ENCODE results near the gene TTC24. TPM values are rescaled to one million over a fixed set of nuclear protein-coding genes. Genes with fewer than 3 reads are reported as not detected.

TTC24 gene
- total and polyA plus RNA-seq, 2 experiments from 2014 or later = not detected

DNA sequence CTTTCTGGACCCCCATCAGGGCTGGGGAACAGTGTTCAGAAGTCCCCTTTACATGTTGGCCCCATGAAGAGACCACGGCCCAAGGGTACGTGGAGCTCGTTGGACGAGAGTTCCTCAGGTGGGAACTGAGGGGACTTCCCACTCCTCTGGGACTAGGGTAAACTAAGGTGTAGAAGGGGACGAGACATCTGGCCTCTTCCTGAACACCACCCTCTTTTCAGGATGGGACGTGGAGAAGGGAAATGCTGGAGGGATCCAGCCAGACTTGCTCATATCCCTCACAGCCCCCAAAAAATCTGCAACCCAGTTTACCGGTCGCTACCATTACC lies 14.1 kb downstream of the TTC24 start (continued):
- TF ChIP-seq, protein P1, sequence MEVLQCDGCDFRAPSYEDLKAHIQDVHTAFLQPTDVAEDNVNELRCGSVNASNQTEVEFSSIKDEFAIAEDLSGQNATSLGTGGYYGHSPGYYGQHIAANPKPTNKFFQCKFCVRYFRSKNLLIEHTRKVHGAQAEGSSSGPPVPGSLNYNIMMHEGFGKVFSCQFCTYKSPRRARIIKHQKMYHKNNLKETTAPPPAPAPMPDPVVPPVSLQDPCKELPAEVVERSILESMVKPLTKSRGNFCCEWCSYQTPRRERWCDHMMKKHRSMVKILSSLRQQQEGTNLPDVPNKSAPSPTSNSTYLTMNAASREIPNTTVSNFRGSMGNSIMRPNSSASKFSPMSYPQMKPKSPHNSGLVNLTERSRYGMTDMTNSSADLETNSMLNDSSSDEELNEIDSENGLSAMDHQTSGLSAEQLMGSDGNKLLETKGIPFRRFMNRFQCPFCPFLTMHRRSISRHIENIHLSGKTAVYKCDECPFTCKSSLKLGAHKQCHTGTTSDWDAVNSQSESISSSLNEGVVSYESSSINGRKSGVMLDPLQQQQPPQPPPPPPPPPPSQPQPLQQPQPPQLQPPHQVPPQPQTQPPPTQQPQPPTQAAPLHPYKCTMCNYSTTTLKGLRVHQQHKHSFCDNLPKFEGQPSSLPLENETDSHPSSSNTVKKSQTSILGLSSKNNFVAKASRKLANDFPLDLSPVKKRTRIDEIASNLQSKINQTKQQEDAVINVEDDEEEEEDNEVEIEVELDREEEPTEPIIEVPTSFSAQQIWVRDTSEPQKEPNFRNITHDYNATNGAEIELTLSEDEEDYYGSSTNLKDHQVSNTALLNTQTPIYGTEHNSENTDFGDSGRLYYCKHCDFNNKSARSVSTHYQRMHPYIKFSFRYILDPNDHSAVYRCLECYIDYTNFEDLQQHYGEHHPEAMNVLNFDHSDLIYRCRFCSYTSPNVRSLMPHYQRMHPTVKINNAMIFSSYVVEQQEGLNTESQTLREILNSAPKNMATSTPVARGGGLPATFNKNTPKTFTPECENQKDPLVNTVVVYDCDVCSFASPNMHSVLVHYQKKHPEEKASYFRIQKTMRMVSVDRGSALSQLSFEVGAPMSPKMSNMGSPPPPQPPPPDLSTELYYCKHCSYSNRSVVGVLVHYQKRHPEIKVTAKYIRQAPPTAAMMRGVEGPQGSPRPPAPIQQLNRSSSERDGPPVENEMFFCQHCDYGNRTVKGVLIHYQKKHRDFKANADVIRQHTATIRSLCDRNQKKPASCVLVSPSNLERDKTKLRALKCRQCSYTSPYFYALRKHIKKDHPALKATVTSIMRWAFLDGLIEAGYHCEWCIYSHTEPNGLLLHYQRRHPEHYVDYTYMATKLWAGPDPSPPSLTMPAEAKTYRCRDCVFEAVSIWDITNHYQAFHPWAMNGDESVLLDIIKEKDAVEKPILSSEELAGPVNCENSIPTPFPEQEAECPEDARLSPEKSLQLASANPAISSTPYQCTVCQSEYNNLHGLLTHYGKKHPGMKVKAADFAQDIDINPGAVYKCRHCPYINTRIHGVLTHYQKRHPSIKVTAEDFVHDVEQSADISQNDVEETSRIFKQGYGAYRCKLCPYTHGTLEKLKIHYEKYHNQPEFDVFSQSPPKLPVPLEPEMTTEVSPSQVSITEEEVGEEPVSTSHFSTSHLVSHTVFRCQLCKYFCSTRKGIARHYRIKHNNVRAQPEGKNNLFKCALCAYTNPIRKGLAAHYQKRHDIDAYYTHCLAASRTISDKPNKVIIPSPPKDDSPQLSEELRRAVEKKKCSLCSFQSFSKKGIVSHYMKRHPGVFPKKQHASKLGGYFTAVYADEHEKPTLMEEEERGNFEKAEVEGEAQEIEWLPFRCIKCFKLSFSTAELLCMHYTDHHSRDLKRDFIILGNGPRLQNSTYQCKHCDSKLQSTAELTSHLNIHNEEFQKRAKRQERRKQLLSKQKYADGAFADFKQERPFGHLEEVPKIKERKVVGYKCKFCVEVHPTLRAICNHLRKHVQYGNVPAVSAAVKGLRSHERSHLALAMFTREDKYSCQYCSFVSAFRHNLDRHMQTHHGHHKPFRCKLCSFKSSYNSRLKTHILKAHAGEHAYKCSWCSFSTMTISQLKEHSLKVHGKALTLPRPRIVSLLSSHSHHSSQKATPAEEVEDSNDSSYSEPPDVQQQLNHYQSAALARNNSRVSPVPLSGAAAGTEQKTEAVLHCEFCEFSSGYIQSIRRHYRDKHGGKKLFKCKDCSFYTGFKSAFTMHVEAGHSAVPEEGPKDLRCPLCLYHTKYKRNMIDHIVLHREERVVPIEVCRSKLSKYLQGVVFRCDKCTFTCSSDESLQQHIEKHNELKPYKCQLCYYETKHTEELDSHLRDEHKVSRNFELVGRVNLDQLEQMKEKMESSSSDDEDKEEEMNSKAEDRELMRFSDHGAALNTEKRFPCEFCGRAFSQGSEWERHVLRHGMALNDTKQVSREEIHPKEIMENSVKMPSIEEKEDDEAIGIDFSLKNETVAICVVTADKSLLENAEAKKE (CRISPR knock-in tag; IDR thresholded peaks at IDR 0.05) = no peak
- no peak for TF ChIP-seq POLR2AphosphoS5 (IDR thresholded peaks at IDR 0.05; ENCODE audit: low read depth)
- TF ChIP-seq JUNB (IDR thresholded peaks at IDR 0.05; ENCODE audit: unreplicated experiment) = no peak

DNA sequence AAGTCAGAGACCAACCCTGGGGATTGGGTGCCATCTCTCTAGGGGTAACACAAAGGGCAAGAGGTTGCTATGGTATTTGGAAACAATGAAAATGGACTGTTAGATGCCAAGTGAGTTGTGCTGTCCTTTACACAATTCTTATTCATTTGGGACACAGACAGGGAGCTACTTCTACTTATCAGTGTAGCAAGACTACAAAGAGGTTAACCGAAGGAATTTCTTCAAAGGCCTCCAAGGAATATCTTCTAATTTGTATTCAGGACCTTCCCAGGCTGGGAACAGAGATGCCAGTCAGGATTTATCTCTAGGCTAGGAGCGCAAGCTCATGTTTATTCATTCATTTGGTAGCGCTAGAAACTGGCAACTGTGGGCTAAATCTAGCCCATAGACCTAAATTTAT lies 14.7 kb downstream of the TTC24 start:
- no peak overlapping the region for H2AFZ ChIP-seq
- peaks cover 6% of the 10 kb centered on the region for H3K79me2 ChIP-seq (replicated peaks; ENCODE audit: insufficient read depth)
- H3K36me3 ChIP-seq (ENCODE audit: insufficient read depth) = peaks cover 21% of the 10 kb centered on the region
- Mint-ChIP-seq H3K36me3 (ENCODE audit: low read depth) (peaks cover 66% of the 10 kb centered on the region), H3K4me3 (no peak overlapping the region), H3K27ac (no peak overlapping the region), H3K9me3 (no peaks in the 10 kb centered on the region), H3K27me3 (ENCODE audit: insufficient read depth, low read depth, poor library complexity) (peaks cover 4% of the 10 kb centered on the region), H3K4me1 (peaks cover 17% of the 10 kb centered on the region)
- H3K27me3 ChIP-seq (ENCODE audit: insufficient read depth) = no peaks in the 10 kb centered on the region
- H3K4me1 ChIP-seq (ENCODE audit: insufficient read depth) = peaks cover 8% of the 10 kb centered on the region; the same call in 1 of the 2 replicates
- no peak overlapping the region for H3K4me3 ChIP-seq
- no peak for ATAC-seq
- DNase-seq (ENCODE audit: low spot score) = no peak
- H3K9me2 ChIP-seq (ENCODE audit: insufficient read depth) = no peaks in the 10 kb centered on the region
- peaks cover 50% of the 10 kb centered on the region for H3F3A ChIP-seq (replicated peaks; ENCODE audit: low read depth)
- peaks cover 22% of the 10 kb centered on the region for H4K20me1 ChIP-seq (replicated peaks; ENCODE audit: insufficient read depth)
- H3K27ac ChIP-seq (ENCODE audit: low read depth) = no peak overlapping the region
- H3K4me2 ChIP-seq = no peak overlapping the region
- no peak for TF ChIP-seq STAT1 (IDR thresholded peaks at IDR 0.05; ENCODE audit: unreplicated experiment)
- TF ChIP-seq, protein P1 (CRISPR knock-in tag; IDR thresholded peaks at IDR 0.05) = no peak
- no peak for TF ChIP-seq CTCF (conservative IDR thresholded peaks at IDR 0.05; ENCODE audit: low read depth in 2 of 2)
- TF ChIP-seq JUNB (IDR thresholded peaks at IDR 0.05; ENCODE audit: unreplicated experiment) = no peak
- no peak for TF ChIP-seq ZNF331 (CRISPR knock-in tag; IDR thresholded peaks at IDR 0.05; ENCODE audit: low read depth)
- TF ChIP-seq NANOG (IDR thresholded peaks at IDR 0.05; ENCODE audit: borderline replicate concordance) = no peak
- no peak for TF ChIP-seq EZH2phosphoT487 (IDR thresholded peaks at IDR 0.05; ENCODE audit: unreplicated experiment)
- TF ChIP-seq POLR2AphosphoS5 (IDR thresholded peaks at IDR 0.05; ENCODE audit: low read depth) = no peak
